Peyer's patch (tissue), 4 donors: ENCODE results near the gene HCCS.

Experiments used
- CTCF ChIP-seq, 6 experiments: fragments of 450-650 bp in 4 of 6; fragments of 200-600 bp in 2 of 6; sonication (generic) in 1 of 6; IDR thresholded peaks; one replicate each; pipeline ENCODE4 v1.5.1; 2017 to 2019; ENCODE audit warnings: antibody characterized with exemption in 6 of 6, mild to moderate bottlenecking in 3 of 6, moderate library complexity in 1 of 6
- POLR2A ChIP-seq, 2 donors: fragments of 450-650 bp; IDR thresholded peaks; one replicate each; pipeline ENCODE4 v1.5.1; 2017; ENCODE audit warnings: antibody characterized with exemption in 2 of 2, mild to moderate bottlenecking in 2 of 2, moderate library complexity in 2 of 2

GRCh38 chrX:11159149-11159548 lies 48.0 kb downstream of the HCCS start:
- no peak for TF ChIP-seq CTCF (IDR thresholded peaks at IDR 0.05)
- TF ChIP-seq POLR2A (IDR thresholded peaks at IDR 0.05), result no peak
